ENCODE results near the gene ADAMTS12.

Gene ADAMTS12

GRCh38 chr5:33738097-33738496 is 153.7 kb downstream of the ADAMTS12 start:
- in situ Hi-C loops (cut with MboI; ENCODE audit: low sequenced_read_pairs, unreplicated experiment) = no loop called here
- TF ChIP-seq, protein P1, sequence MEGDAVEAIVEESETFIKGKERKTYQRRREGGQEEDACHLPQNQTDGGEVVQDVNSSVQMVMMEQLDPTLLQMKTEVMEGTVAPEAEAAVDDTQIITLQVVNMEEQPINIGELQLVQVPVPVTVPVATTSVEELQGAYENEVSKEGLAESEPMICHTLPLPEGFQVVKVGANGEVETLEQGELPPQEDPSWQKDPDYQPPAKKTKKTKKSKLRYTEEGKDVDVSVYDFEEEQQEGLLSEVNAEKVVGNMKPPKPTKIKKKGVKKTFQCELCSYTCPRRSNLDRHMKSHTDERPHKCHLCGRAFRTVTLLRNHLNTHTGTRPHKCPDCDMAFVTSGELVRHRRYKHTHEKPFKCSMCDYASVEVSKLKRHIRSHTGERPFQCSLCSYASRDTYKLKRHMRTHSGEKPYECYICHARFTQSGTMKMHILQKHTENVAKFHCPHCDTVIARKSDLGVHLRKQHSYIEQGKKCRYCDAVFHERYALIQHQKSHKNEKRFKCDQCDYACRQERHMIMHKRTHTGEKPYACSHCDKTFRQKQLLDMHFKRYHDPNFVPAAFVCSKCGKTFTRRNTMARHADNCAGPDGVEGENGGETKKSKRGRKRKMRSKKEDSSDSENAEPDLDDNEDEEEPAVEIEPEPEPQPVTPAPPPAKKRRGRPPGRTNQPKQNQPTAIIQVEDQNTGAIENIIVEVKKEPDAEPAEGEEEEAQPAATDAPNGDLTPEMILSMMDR (IDR thresholded peaks at IDR 0.05; ENCODE audit: borderline replicate concordance, control extremely low read depth, extremely low read depth, insufficient read depth, missing control alignments) = no peak
- DNase-seq (ENCODE audit: low spot score) = no peak

- in situ Hi-C loops (cut with MboI; ENCODE audit: low sequenced_read_pairs, unreplicated experiment) = no loop called here
- no peak for DNase-seq (ENCODE audit: low spot score)
- TF ChIP-seq, protein P1 (IDR thresholded peaks at IDR 0.05; ENCODE audit: borderline replicate concordance, control extremely low read depth, extremely low read depth, insufficient read depth, missing control alignments) = no peak
These were observed 154.1 kb downstream of the ADAMTS12 start for GRCh38 chr5:33737697-33738096.

DNA sequence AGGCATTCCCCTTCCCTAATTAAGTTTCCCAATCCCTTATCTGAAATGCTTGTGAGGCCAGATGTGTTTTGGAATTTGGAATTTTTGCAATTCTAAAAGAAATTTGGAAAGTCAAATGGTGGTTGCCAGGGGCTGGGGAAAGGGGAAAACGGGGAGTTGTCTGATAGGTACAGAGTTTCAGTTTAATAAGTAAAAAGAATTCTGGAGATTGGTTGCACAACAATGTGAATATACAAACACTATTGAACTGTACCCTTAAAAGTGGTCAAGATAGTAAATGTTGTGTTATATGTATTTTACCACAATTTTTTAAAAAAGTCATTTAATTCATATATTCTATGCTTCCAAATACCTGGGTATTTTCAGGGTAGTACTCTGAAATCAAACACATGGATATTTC is 154.5 kb downstream of the ADAMTS12 start:
- DNase-seq (ENCODE audit: low spot score) = no peak
- in situ Hi-C loops (cut with MboI; ENCODE audit: low sequenced_read_pairs, unreplicated experiment) = no loop called here
- TF ChIP-seq, protein P1 (IDR thresholded peaks at IDR 0.05; ENCODE audit: borderline replicate concordance, control extremely low read depth, extremely low read depth, insufficient read depth, missing control alignments) = no peak

DNA sequence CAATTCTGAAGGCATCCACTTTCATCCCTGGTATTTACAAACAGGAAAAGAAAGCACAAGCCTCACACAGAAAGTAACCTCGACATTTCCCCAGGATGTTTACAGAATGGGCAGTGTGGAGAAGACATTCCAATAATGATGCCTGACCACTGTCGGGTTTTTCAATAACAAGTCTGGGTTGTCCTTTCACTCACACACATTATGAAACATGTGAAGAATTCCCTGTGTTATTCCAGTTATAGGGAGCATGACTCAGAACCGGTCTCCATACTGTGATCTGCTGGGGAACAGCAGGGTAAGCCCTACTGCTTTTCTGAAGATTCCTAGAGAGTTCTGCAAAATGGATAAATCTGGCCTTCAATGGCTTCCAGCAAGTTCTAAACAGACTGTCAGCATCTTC is 155.3 kb downstream of the ADAMTS12 start:
- TF ChIP-seq, protein P1 (IDR thresholded peaks at IDR 0.05; ENCODE audit: borderline replicate concordance, control extremely low read depth, extremely low read depth, insufficient read depth, missing control alignments) = no peak
- in situ Hi-C loops (cut with MboI; ENCODE audit: low sequenced_read_pairs, unreplicated experiment) = no loop called here
- DNase-seq (ENCODE audit: low spot score) = no peak

- in situ Hi-C loops (cut with MboI; ENCODE audit: low sequenced_read_pairs, unreplicated experiment) = no loop called here
- no peak for DNase-seq (ENCODE audit: low spot score)
- TF ChIP-seq, protein P1 (IDR thresholded peaks at IDR 0.05; ENCODE audit: borderline replicate concordance, control extremely low read depth, extremely low read depth, insufficient read depth, missing control alignments) = no peak
These were observed 156.7 kb downstream of the ADAMTS12 start for GRCh38 chr5:33735072-33735471.

GRCh38 chr5:33734537-33734936 is 157.3 kb downstream of the ADAMTS12 start:
- in situ Hi-C loops (cut with MboI; ENCODE audit: low sequenced_read_pairs, unreplicated experiment) = no loop called here
- TF ChIP-seq, protein P1 (IDR thresholded peaks at IDR 0.05; ENCODE audit: borderline replicate concordance, control extremely low read depth, extremely low read depth, insufficient read depth, missing control alignments) = no peak
- DNase-seq (ENCODE audit: low spot score) = no peak

DNA sequence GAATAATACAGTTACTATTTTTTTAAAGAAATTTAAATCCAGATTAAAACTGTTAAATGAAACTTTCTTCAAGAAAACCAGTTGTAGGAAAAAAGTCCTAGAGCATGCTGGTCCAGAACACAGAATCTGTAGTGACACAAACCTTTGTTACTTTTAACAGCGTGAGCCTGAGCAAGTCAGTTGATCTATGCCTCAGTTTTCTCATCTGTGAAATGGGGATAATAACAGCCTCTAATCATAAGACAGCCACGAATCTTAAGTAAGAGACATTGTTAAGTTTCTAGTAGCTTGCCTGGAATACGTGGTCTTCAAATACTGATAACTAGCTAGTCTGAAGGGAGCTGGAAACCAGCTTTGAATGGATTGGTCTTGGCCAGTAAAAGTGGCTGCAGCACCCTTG is 158.6 kb downstream of the ADAMTS12 start:
- DNase-seq (ENCODE audit: low spot score) = no peak
- TF ChIP-seq, protein P1 (IDR thresholded peaks at IDR 0.05; ENCODE audit: borderline replicate concordance, control extremely low read depth, extremely low read depth, insufficient read depth, missing control alignments) = no peak
- in situ Hi-C loops (cut with MboI; ENCODE audit: low sequenced_read_pairs, unreplicated experiment) = no loop called here

Data from GM13976 (cell line).